HEK293T (cell line): ENCODE data around the gene ZNF746.

ENCODE experiments used
- ARNT ChIP-seq: fragments of 450-650 bp; IDR thresholded peaks from 2 replicates; pipeline ENCODE4 v1.6.1; 2017; ENCODE audit warnings: mild to moderate bottlenecking
- BHLHE40 ChIP-seq: fragments of 450-650 bp; IDR thresholded peaks from 2 replicates; pipeline ENCODE4 v1.6.1; 2016; ENCODE audit warnings: mild to moderate bottlenecking, moderate library complexity, borderline replicate concordance
- CTBP1 ChIP-seq: fragments of 450-650 bp; IDR thresholded peaks from 2 replicates; pipeline ENCODE4 v1.6.1; 2016; ENCODE audit warnings: borderline replicate concordance

GRCh38 chr7:149544028-149544427, 46.4 kb upstream of the ZNF746 start:
- no peak for TF ChIP-seq CTBP1
- no peak for TF ChIP-seq ARNT
- TF ChIP-seq BHLHE40 = no peak
